K562 (cell line): Measurements from ENCODE around the gene GATA6.

Source experiments
- BACH1 ChIP-seq: fragments of 200-800 bp; sonication (Bioruptor generic); IDR thresholded peaks from 2 replicates; pipeline ENCODE4 v1.6.1; 2016; ENCODE audit warnings: missing genetic modification characterization, missing compliant biosample characterization
- CBX2 ChIP-seq: fragments of 200-600 bp; sonication (generic); IDR thresholded peaks from one replicate; pipeline ENCODE4 v1.6.1; 2012; ENCODE audit warnings: mild to moderate bottlenecking, low read length, inconsistent platforms; ENCODE audit not compliant: insufficient read depth, poor library complexity, severe bottlenecking
- HBP1 ChIP-seq: fragments of 450-650 bp; formaldehyde crosslinking; IDR thresholded peaks from 2 replicates; pipeline ENCODE4 v1.4.0; 2022; ENCODE audit warnings: missing genetic modification characterization
- HMG20B ChIP-seq: fragments of 250-450 bp; sonication (Bioruptor Pico); IDR thresholded peaks from 2 replicates; pipeline ENCODE4 v1.5.0; 2021; ENCODE audit warnings: mild to moderate bottlenecking
- RFX5 ChIP-seq: IDR thresholded peaks from 2 replicates; pipeline ENCODE4 v1.6.1; 2011; ENCODE audit warnings: low read depth, mild to moderate bottlenecking, improper control_type of control experiment, low read length
- SMAD1 ChIP-seq: fragments of 150-350 bp; IDR thresholded peaks from 2 replicates; pipeline ENCODE4 v1.6.1; 2014; ENCODE audit warnings: low read length, low read depth; ENCODE audit not compliant: partially characterized antibody
- SMARCE1 ChIP-seq: fragments of 450-650 bp; IDR thresholded peaks from 2 replicates; pipeline ENCODE4 v1.7.1; 2016; ENCODE audit warnings: mild to moderate bottlenecking
- ZNF140 ChIP-seq: fragments of 250-450 bp; sonication (Bioruptor Pico); IDR thresholded peaks from 2 replicates; pipeline ENCODE4 v1.8.0; 2021; ENCODE audit warnings: moderate library complexity, mild to moderate bottlenecking, inconsistent platforms
- ZNF24 ChIP-seq: fragments of 450-650 bp; IDR thresholded peaks from 2 replicates; pipeline ENCODE4 v1.6.1; 2016

DNA sequence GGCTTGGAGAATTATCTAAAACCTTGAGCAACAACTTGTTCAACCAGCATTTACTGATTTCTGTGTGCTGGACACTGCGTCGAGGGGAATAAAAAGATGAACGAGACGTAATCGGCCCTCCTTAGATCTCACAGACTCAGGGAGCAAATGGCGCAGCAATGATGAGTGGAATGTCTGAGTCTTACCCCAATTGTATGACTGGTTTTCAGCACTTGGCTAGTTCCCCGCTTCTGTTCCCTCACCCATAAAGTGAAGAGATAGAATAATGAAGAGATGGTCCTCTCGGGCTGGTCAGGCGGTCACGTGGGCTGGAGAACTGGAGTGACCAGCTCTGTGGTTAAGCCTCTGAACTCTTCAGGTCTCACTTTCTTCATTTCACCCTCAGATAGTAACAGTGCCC, 17.3 kb upstream of the GATA6 start:
- no peak for TF ChIP-seq SMAD1
- TF ChIP-seq ZNF24 = no peak
- TF ChIP-seq BACH1 (tag) = no peak
- TF ChIP-seq ZNF140 (CRISPR knock-in tag) = no peak
- no peak for TF ChIP-seq HBP1 (CRISPR knock-in tag)
- TF ChIP-seq RFX5 = no peak
- no peak for TF ChIP-seq CBX2
- no peak for TF ChIP-seq SMARCE1
- no peak for TF ChIP-seq HMG20B (CRISPR knock-in tag)
